Measurements from ENCODE around the gene CD163L1. TPM values are rescaled to one million over a fixed set of nuclear protein-coding genes. Genes with fewer than 3 reads are reported as not detected.

Gene CD163L1
- total and polyA plus RNA-seq, 9 of the 15 experiments (the other 6 are each of a cell fraction or from before 2014, with no cell fraction given): 0.54 to 9.2 (median 2.0) TPM

DNA sequence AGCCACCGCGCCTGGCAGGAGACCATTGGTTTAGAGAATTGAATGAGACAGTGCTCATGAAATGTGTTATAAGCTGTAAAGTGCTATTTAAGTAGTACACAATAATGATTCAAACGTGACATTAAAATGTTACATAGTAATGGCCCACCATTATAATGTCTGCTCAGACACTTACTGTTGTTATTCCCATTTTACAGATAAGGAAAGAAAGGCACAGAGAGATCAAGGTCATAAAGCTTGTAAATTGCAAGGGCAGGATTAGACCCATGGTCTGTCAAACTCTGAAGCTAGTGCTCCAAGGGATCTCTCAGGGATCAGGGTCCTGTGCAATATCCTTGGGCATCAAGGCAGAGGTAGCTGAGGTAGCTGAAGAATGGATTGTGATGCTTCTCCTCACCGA is 133.9 kb downstream of the CD163L1 start:
- in situ Hi-C loops (cut with MboI): no loop called here
- H3K27ac ChIP-seq (ENCODE audit: extremely low read depth, low read depth, low read length): no peak overlapping the region
- intact Hi-C loops (cut with micrococcal nuclease): no loop called here
- H3K4me2 ChIP-seq (ENCODE audit: insufficient read depth, low read length): no peak overlapping the region
- no TSS peak for BruUV-seq (replicated peaks)
- TF ChIP-seq KLF10 (CRISPR knock-in tag; IDR thresholded peaks at IDR 0.05): no peak
- no peak for TF ChIP-seq HOMEZ (CRISPR knock-in tag; IDR thresholded peaks at IDR 0.05)
- TF ChIP-seq ZNF79 (CRISPR knock-in tag; IDR thresholded peaks at IDR 0.05; ENCODE audit: low read depth): no peak
- no peak for TF ChIP-seq NR2C2 (CRISPR knock-in tag; IDR thresholded peaks at IDR 0.05)
- TF ChIP-seq NR2C2 (tag; IDR thresholded peaks at IDR 0.05): no peak
- peak; percentile 65; the same call in 1 of the 2 replicates for TF ChIP-seq BCOR (IDR thresholded peaks at IDR 0.05)
- TF ChIP-seq RBM25 (IDR thresholded peaks at IDR 0.05; ENCODE audit: low read depth, low read length, severe bottlenecking): peak; percentile 50
- H3K27me3 ChIP-seq (ENCODE audit: control insufficient read depth in 2 of 2, insufficient read depth in 2 of 2, low read length in 2 of 2): no peaks in the 10 kb centered on the region
- no peaks in the 10 kb centered on the region for H3K4me1 ChIP-seq (replicated peaks in 1 of 2; ENCODE audit: control insufficient read depth in 2 of 2, insufficient read depth in 2 of 2, low read length in 2 of 2)
- no peaks in the 10 kb centered on the region for H3K79me2 ChIP-seq (ENCODE audit: control insufficient read depth, insufficient read depth, low read length)
- H3K4me3 ChIP-seq: no peak overlapping the region
- H4K20me1 ChIP-seq (replicated peaks; ENCODE audit: control insufficient read depth, insufficient read depth, low read length): no peaks in the 10 kb centered on the region
- no peaks in the 10 kb centered on the region for H3K9me3 ChIP-seq (replicated peaks; ENCODE audit: control insufficient read depth, insufficient read depth, low read depth, low read length)
- H3K36me3 ChIP-seq (ENCODE audit: control insufficient read depth, insufficient read depth, low read length): no peaks in the 10 kb centered on the region
- DNase-seq (ENCODE audit: extremely low read depth in 1 of 4, low spot score in 3 of 4): no peak
- H2AFZ ChIP-seq (ENCODE audit: low read depth, low read length): no peak overlapping the region
- CTCF ChIA-PET (ENCODE audit: low intra/inter-chr PET ratio): no interaction called here
- no peak for ATAC-seq
- 60% methylated on average over 4 of the region's 4 CpGs for WGBS (ENCODE audit: insufficient coverage, low coverage, missing lambda C conversion rate)
- no peak for FAIRE-seq
- H3K9ac ChIP-seq (ENCODE audit: insufficient read depth in 1 of 2, low read depth in 2 of 2, low read length in 2 of 2): no peak overlapping the region
- H3K9me1 ChIP-seq (ENCODE audit: control insufficient read depth, insufficient read depth, low read length): no peaks in the 10 kb centered on the region
- POLR2A ChIA-PET: interaction anchor here (1.0 to 1.1 kb wide), 2 partner anchors 12 to 16 kb away, joined by 3 to 5 read pairs; no protein-coding TSS in a partner anchor

Other genes with a start within 250 kb of the CD163L1 start
- not detected in 2 replicates for gene ACSM4, start 140.1 kb downstream of the CD163L1 start, total RNA-seq (2014; rRNA removed)
- not detected in 2 replicates for gene ACSM4, start 140.1 kb downstream of the CD163L1 start, total RNA-seq (2014; rRNA removed; fragmentation: Illumina TruSeq; extraction: Trizol)
- not detected in 2 replicates for gene ACSM4, start 140.1 kb downstream of the CD163L1 start, total RNA-seq (2015; rRNA removed; fragmentation: Illumina TruSeq; extraction: Trizol)
- gene ACSM4, start 140.1 kb downstream of the CD163L1 start, total RNA-seq (2021): not detected in 2 replicates
- not detected in 2 replicates for gene ACSM4, start 140.1 kb downstream of the CD163L1 start, polyA plus RNA-seq (2011; rRNA removed)
- not detected in 2 replicates for gene ACSM4, start 140.1 kb downstream of the CD163L1 start, polyA plus RNA-seq (2014; fragmentation: Illumina TruSeq; extraction: Trizol)
- gene ACSM4, start 140.1 kb downstream of the CD163L1 start, polyA plus RNA-seq (2014; fragmentation: Nextera tagmentation; extraction: Ambion mirVana): not detected
- gene ACSM4, start 140.1 kb downstream of the CD163L1 start, polyA plus RNA-seq (2014; rRNA removed): not detected in 2 replicates
- not detected in 2 replicates for gene CD163, start 59.6 kb upstream of the CD163L1 start, total RNA-seq (2014; rRNA removed)
- 0.03 TPM in 1 of 2 replicates, not detected in the other for gene CD163, start 59.6 kb upstream of the CD163L1 start, total RNA-seq (2014; rRNA removed; fragmentation: Illumina TruSeq; extraction: Trizol)
- not detected in 2 replicates for gene CD163, start 59.6 kb upstream of the CD163L1 start, total RNA-seq (2015; rRNA removed; fragmentation: Illumina TruSeq; extraction: Trizol)
- 0.51 and 0.62 TPM in 2 replicates for gene CD163, start 59.6 kb upstream of the CD163L1 start, total RNA-seq (2021)
- 0.04 TPM in 1 of 2 replicates, not detected in the other for gene CD163, start 59.6 kb upstream of the CD163L1 start, polyA plus RNA-seq (2011; rRNA removed)
- not detected in 2 replicates for gene CD163, start 59.6 kb upstream of the CD163L1 start, polyA plus RNA-seq (2014; fragmentation: Illumina TruSeq; extraction: Trizol)
- not detected for gene CD163, start 59.6 kb upstream of the CD163L1 start, polyA plus RNA-seq (2014; fragmentation: Nextera tagmentation; extraction: Ambion mirVana)
- not detected in 2 replicates for gene CD163, start 59.6 kb upstream of the CD163L1 start, polyA plus RNA-seq (2014; rRNA removed)
- not detected in 2 replicates for gene APOBEC1, start 221.8 kb upstream of the CD163L1 start, total RNA-seq (2014; rRNA removed)
- gene APOBEC1, start 221.8 kb upstream of the CD163L1 start, total RNA-seq (2014; rRNA removed; fragmentation: Illumina TruSeq; extraction: Trizol): not detected in 2 replicates
- gene APOBEC1, start 221.8 kb upstream of the CD163L1 start, total RNA-seq (2015; rRNA removed; fragmentation: Illumina TruSeq; extraction: Trizol): not detected in 2 replicates
- gene APOBEC1, start 221.8 kb upstream of the CD163L1 start, total RNA-seq (2021): not detected in 2 replicates
- gene APOBEC1, start 221.8 kb upstream of the CD163L1 start, polyA plus RNA-seq (2011; rRNA removed): not detected in 2 replicates
- gene APOBEC1, start 221.8 kb upstream of the CD163L1 start, polyA plus RNA-seq (2014; fragmentation: Illumina TruSeq; extraction: Trizol): not detected in 2 replicates
- gene APOBEC1, start 221.8 kb upstream of the CD163L1 start, polyA plus RNA-seq (2014; fragmentation: Nextera tagmentation; extraction: Ambion mirVana): not detected
- gene APOBEC1, start 221.8 kb upstream of the CD163L1 start, polyA plus RNA-seq (2014; rRNA removed): not detected in 2 replicates

Data from K562 (cell line).